SU-DHL-6 (cell line): ENCODE measurements around the gene RUNX2.

ENCODE experiments used
- EZH2phosphoT487 ChIP-seq: fragments of 200-600 bp; sonication (generic), shearing (Covaris generic); conservative IDR thresholded peaks from 2 replicates; pipeline ENCODE4 v1.6.1; 2018; ENCODE audit warnings: mild to moderate bottlenecking, antibody characterized with exemption, low read length, moderate library complexity, mixed read lengths
- TF ChIP-seq, protein P1 (sequence below): fragments of 200-600 bp; sonication (generic); IDR thresholded peaks from one replicate; pipeline ENCODE4 v1.5.1; 2017; ENCODE audit warnings: antibody characterized with exemption, mild to moderate bottlenecking, low read length, moderate library complexity; ENCODE audit not compliant: insufficient read depth, poor library complexity, severe bottlenecking

GRCh38 chr6:45496085-45496433 is 167.9 kb downstream of the RUNX2 start:
- TF ChIP-seq, protein P1, sequence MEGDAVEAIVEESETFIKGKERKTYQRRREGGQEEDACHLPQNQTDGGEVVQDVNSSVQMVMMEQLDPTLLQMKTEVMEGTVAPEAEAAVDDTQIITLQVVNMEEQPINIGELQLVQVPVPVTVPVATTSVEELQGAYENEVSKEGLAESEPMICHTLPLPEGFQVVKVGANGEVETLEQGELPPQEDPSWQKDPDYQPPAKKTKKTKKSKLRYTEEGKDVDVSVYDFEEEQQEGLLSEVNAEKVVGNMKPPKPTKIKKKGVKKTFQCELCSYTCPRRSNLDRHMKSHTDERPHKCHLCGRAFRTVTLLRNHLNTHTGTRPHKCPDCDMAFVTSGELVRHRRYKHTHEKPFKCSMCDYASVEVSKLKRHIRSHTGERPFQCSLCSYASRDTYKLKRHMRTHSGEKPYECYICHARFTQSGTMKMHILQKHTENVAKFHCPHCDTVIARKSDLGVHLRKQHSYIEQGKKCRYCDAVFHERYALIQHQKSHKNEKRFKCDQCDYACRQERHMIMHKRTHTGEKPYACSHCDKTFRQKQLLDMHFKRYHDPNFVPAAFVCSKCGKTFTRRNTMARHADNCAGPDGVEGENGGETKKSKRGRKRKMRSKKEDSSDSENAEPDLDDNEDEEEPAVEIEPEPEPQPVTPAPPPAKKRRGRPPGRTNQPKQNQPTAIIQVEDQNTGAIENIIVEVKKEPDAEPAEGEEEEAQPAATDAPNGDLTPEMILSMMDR = no peak
- TF ChIP-seq EZH2phosphoT487 = no peak
